Spinal cord (tissue), 10 donors: ENCODE data around the gene RFTN2. TPM values are rescaled to one million over a fixed set of nuclear protein-coding genes. Genes with fewer than 3 reads are reported as not detected.
A peak's percentile ranks its signal among the peaks of the same experiment; 100 is the strongest.
"Not testable (repeated sequence)": the region's sequence is repeated elsewhere in the genome, so short reads cannot be mapped to it uniquely, and the experiment has no call there.

Source experiments
- DNase-seq, 6 donors: peaks; one replicate each; pipeline versions ENCODE4 v3.0.0 to v3.0.0-alpha.2; 2013 to 2015; ENCODE audit warnings: low spot score in 6 of 6, low read depth in 4 of 6
- H3K27ac ChIP-seq: one replicate; pipeline ENCODE4 v1.5.1; 2013; ENCODE audit warnings: low read depth, low read length, control low read depth
- H3K27me3 ChIP-seq: one replicate; pipeline ENCODE4 v1.6.1; 2013; ENCODE audit warnings: low read length; ENCODE audit not compliant: control insufficient read depth, insufficient read depth
- H3K36me3 ChIP-seq: one replicate; pipeline ENCODE4 v1.6.1; 2013; ENCODE audit warnings: low read length; ENCODE audit not compliant: control insufficient read depth, insufficient read depth
- H3K4me1 ChIP-seq: one replicate; pipeline ENCODE4 v1.6.1; 2013; ENCODE audit warnings: low read length; ENCODE audit not compliant: control insufficient read depth, insufficient read depth
- H3K4me3 ChIP-seq: one replicate; pipeline ENCODE4 v1.5.1; 2013; ENCODE audit warnings: low read depth, low read length, control low read depth
- H3K9me3 ChIP-seq: one replicate; pipeline ENCODE4 v1.6.1; 2013; ENCODE audit warnings: low read length; ENCODE audit not compliant: control insufficient read depth, insufficient read depth
- WGBS: methylation state at CpG from one replicate; pipeline ENCODE4 v1.1.5; 2013; ENCODE audit warnings: missing lambda C conversion rate; ENCODE audit not compliant: insufficient coverage; 5-methylcytosine and 5-hydroxymethylcytosine counted together
- polyA plus RNA-seq, 2 donors: library from polyadenylated mRNA; unstranded; fragments of 120-200 nt; gene quantifications; one replicate each; pipeline ENCODE4 v1.2.1, GENCODE V29; 2013; ENCODE audit not compliant: insufficient read length in 2 of 2
- total RNA-seq, 2 donors: library from RNA; depleted of rRNA in 1 of 2; stranded (reverse); fragments of 120-200 nt in 1 of 2; fragments of >200 nt in 1 of 2; gene quantifications; one replicate each; pipeline versions ENCODE4 v1.2.3 to v1.2.4, GENCODE V29; 2013 to 2014
- donor health status: healthy.

RFTN2 gene
- total and polyA plus RNA-seq, 4 donors, result 72.2 to 81.9 (median 78.9) TPM

DNA sequence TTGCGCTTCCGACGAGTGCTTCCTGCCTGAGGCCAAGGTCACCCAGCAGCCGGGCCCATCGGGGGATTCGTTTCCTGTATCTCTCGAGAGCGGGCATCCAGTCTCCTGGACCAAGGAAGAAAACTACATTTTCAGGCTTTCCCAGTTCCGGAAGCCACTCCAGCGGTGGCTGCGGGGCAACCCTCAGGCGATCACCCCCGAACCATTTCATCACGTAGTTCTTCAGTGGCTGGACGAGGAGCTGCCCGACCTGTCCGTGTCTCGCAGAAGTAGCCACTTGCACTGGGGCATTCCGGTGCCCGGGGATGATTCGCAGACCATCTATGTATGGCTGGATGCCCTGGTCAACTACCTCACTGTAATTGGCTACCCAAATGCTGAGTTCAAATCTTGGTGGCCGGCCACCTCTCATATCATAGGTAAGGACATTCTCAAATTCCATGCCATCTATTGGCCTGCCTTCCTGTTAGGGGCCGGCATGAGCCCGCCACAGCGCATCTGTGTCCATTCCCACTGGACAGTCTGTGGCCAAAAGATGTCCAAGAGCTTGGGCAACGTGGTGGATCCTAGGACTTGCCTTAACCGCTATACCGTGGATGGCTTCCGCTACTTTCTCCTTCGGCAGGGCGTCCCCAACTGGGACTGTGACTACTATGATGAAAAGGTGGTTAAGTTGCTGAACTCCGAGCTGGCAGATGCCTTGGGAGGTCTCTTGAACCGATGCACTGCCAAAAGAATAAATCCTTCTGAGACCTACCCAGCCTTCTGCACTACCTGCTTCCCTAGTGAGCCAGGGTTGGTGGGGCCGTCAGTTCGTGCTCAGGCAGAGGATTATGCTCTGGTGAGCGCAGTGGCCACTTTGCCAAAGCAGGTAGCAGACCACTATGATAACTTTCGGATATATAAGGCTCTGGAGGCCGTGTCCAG lies 30.8 kb upstream of the RFTN2 start:
- no peaks in the 10 kb centered on the region for H3K9me3 ChIP-seq
- DNase-seq, result peak in 1 of 6 donors; percentile 7
- peaks cover 16% of the 10 kb centered on the region for H3K4me1 ChIP-seq
- no peaks in the 10 kb centered on the region for H3K27me3 ChIP-seq
- 8% methylated on average over 36 of the region's 38 CpGs for WGBS
- peak overlapping the region; percentile 91 for H3K4me3 ChIP-seq
- peaks cover 2% of the 10 kb centered on the region for H3K36me3 ChIP-seq
- peak overlapping the region; percentile 78 for H3K27ac ChIP-seq

DNA sequence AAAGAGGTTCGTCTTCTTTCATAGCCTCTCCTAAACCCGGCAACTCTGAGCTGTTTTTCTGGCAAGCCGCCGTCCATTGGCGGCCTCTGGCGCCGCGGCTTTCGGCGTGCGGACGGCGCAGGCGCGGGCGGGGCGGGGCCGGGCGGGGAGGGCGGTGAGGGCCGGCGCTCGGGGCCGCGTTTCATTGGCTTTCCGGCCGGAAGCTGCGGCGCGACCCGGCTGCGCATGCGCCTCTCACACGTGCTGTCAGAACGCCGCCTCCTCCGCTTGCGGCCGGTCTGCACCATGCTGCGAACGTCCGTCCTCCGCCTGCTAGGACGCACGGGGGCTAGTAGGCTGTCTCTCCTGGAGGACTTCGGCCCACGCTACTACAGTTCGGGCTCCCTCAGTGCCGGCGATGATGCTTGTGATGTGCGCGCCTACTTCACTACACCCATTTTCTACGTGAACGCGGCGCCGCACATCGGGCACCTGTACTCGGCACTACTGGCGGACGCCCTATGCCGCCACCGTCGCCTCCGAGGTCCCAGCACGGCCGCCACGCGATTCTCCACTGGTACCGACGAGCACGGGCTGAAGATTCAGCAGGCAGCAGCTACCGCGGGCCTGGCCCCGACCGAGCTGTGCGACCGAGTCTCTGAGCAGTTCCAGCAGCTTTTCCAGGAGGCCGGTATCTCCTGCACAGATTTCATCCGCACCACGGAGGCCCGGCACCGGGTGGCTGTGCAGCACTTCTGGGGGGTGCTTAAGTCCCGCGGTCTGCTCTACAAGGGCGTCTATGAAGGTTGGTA lies 29.9 kb upstream of the RFTN2 start, which contains the start of gene MARS2:
MARS2 (plus strand) TSS at position 249 of the 791 bp plus-strand sequence; CDS start at position 286, 37 bp downstream.
- peak in 5 of 6 donors; percentile 86 to 98 (median 91) for DNase-seq
- Histone ChIP-seq H3K27ac (peak within 1 kb of the TSS; percentile 92), H3K36me3 (peaks cover under 1% of the 10 kb centered on the region), H3K4me3 (peak within 1 kb of the TSS; percentile 91), H3K9me3 (no peaks in the 10 kb centered on the region), H3K4me1 (peaks cover 16% of the 10 kb centered on the region), H3K27me3 (no peaks in the 10 kb centered on the region)
- under 1% methylated on average over 86 of the region's 86 CpGs for WGBS

DNA sequence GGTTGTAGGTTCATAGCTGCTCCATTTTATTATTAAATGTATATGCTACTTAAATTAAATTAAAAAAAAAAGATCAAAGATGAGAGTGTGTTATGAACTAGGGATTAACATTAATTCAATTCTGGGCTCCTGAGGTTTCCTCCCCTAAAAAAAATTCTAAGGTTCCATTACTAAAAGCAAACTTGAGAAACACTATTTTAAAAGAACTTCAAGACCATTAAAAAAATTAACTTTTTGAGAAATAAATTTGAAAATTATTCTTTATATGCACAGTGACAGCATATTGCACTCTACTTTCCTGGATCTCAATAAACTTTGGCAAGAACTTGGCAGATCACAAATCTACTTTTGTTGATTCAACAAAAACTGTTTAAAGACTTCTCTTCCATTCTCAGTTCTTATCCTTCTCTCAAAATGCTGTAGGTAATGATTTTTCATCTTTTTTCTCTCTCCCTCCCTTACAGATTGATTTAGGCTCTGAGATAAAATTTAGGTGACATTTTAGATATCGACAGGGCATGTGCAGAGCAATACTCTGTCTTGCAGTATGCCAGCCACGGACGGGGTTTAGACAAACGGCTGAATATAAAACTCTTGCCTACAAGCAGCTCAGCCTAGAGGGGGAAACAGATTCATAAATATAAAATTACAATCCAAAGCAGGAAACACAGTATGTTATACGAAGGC lies 29.2 kb upstream of the RFTN2 start:
- Histone ChIP-seq H3K9me3 (no peaks in the 10 kb centered on the region), H3K4me3 (peak overlapping the region; percentile 91), H3K27ac (peak overlapping the region; percentile 92), H3K4me1 (peaks cover 16% of the 10 kb centered on the region), H3K36me3 (no peaks in the 10 kb centered on the region), H3K27me3 (no peaks in the 10 kb centered on the region)
- WGBS, result 0% methylated on average over 1 of the region's 5 CpGs
- peak in 1 of 6 donors; percentile 83 for DNase-seq

DNA sequence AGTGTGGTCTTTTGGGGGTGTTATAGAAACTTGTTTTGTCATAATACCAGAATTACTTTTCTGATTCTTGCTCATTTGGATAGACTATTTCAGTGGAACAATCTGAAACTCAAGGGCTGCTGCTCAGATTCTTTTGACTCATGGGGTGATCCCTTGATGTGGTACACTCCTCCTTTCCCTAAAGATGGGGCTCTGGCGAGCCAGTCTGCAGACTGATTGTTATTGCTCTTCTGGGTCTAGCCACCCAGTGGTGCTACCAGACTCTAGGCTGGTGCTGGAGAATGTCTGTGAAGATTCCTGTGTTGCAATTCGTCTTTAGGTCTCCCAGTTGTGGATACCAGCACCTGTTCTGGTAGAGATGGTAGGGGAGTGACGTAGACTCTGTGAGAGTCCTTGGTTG lies 25.6 kb upstream of the RFTN2 start:
- 74% methylated on average over 2 of the region's 3 CpGs for WGBS
- Histone ChIP-seq H3K9me3 (no peaks in the 10 kb centered on the region), H3K4me3 (no peak overlapping the region), H3K27me3 (no peaks in the 10 kb centered on the region), H3K27ac (no peak overlapping the region), H3K36me3 (no peaks in the 10 kb centered on the region), H3K4me1 (peaks cover 5% of the 10 kb centered on the region)
- DNase-seq, result no peak

DNA sequence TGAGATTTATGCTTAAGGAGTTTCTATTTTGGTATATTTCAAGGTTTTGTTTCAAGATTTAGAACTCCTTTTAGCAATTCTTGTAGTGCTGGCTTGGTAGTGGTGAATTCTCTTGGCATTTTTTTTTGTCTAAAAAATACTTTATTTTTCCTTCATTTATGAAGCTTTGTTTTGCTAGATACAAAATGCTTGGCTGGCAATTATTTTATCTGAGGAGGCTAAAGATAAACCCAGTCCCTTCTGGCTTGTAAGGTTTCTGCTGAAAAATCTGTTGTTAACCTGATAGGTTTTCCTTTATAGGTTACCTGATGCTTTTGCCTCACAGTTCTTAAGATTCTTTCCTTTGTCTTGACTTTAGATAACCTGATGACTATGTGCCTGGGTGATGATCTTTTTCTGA lies 24.3 kb upstream of the RFTN2 start:
- not testable (repeated sequence) for H3K27me3 ChIP-seq, H3K9me3 ChIP-seq, DNase-seq, H3K4me3 ChIP-seq, H3K27ac ChIP-seq, H3K36me3 ChIP-seq, H3K4me1 ChIP-seq

DNA sequence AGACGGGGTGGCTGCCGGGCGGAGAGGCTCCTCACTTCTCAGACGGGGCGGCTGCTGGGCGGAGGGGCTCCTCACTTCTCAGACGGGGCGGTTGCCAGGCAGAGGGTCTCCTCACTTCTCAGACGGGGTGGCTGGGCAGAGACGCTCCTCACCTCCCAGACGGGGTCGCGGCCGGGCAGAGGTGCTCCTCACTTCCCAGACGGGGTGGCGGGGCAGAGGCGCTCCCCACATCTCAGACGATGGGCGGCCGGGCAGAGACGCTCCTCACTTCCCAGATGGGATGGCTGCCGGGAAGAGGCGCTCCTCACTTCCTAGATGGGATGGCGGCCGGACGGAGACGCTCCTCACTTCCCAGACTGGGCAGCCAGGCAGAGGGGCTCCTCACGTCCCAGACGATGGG lies 21.2 kb upstream of the RFTN2 start:
- H3K27me3 ChIP-seq, H3K36me3 ChIP-seq, H3K4me1 ChIP-seq, H3K27ac ChIP-seq, DNase-seq, H3K9me3 ChIP-seq, H3K4me3 ChIP-seq: not testable (repeated sequence)
- WGBS, result 100% methylated on average over 11 of the region's 29 CpGs

DNA sequence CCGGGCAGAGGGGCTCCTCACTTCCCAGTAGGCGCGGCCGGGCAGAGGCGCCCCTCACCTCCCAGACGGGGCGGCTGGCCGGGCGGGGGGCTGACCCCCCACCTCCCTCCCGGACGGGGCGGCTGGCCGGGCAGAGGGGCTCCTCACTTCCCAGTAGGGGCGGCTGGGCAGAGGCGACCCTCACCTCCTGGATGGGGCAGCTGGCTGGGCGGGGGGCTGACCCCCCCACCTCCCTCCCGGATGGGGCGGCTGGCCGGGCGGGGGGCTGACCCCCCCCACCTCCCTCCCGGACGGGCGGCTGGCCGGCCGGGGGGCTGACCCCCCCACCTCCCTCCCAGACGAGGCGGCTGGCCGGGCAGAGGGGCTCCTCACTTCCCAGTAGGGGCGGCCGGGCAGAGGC lies 20.6 kb upstream of the RFTN2 start:
- not testable (repeated sequence) for H3K9me3 ChIP-seq, H3K36me3 ChIP-seq, H3K27ac ChIP-seq, H3K4me3 ChIP-seq, H3K4me1 ChIP-seq, H3K27me3 ChIP-seq, DNase-seq
- no CpG with 5 or more reads among the region's 30 CpGs for WGBS

DNA sequence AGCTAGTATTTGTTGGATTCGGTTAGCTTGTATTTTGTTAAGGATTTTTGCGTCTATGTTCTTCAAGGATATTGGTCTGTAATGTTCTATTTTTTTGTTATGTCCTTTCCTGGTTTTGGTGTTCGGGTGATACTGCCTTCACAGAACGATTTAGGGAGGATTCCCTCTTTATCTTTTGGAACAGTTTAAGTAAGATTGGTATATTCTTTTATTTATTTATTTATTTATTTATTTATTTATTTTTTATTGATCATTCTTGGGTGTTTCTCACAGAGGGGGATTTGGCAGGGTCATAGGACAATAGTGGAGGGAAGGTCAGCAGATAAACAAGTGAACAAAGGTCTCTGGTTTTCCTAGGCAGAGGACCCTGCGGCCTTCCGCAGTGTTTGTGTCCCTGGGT lies 19.8 kb upstream of the RFTN2 start:
- not testable (repeated sequence) for H3K27ac ChIP-seq, H3K36me3 ChIP-seq, H3K9me3 ChIP-seq, H3K4me3 ChIP-seq, H3K4me1 ChIP-seq, DNase-seq, H3K27me3 ChIP-seq
- no CpG with 5 or more reads among the region's 6 CpGs for WGBS

DNA sequence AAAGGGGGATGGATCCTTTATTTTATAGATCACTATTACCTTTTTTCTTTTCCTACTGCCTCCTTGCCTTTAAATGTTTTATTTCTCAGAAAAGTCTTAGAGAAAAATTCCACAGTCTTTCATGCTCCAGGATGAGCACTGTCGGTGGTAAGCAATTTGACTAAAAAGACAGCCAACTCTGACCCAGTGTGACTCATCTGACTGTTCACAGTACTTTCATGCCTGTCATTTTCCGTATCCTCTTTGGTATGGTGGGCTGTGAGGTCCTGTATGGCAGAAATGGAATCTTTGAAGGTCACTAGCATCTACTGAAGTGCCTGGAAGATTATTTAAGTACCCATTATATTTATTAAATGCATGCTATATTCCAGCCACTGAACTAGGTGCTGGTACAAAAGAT lies 2.1 kb upstream of the RFTN2 start:
- peaks cover 2% of the 10 kb centered on the region for H3K36me3 ChIP-seq
- H3K4me1 ChIP-seq, result peaks cover 3% of the 10 kb centered on the region
- 29% methylated on average over 1 of the region's 2 CpGs for WGBS
- no peak overlapping the region for H3K4me3 ChIP-seq
- H3K27me3 ChIP-seq, result no peaks in the 10 kb centered on the region
- no peak overlapping the region for H3K27ac ChIP-seq
- no peak for DNase-seq
- H3K9me3 ChIP-seq, result no peaks in the 10 kb centered on the region
